ENCODE data around the gene ZFAND2B.
"Not testable (repeated sequence)": the region's sequence is repeated elsewhere in the genome, so short reads cannot be mapped to it uniquely, and the experiment has no call there.

The ZFAND2B gene

GRCh38 chr2:219176818-219177551, 29.6 kb upstream of the ZFAND2B start, which contains the start of gene CNPPD1:
Gene CNPPD1, minus strand, starts transcription at chr2:219176925. Its CDS starts 97 bp downstream, at chr2:219176828.
- peak; percentile 80 to 84 for DNase-seq

GRCh38 chr2:219177552-219178376, 28.8 kb upstream of the ZFAND2B start, which contains the start of gene RETREG2:
Gene RETREG2, plus strand, starts transcription at chr2:219178275. Its CDS starts 78 bp downstream, at chr2:219178353.
- DNase-seq, result peak; percentile 59 to 71

- peak in 1 of 2 donors; percentile 28 for DNase-seq
Measured at GRCh38 chr2:219178377-219179175, 28.0 kb upstream of the ZFAND2B start.

- no peak for DNase-seq
Measured at GRCh38 chr2:219179601-219180465, 26.7 kb upstream of the ZFAND2B start.

GRCh38 chr2:219180961-219181360, 25.6 kb upstream of the ZFAND2B start:
- DNase-seq, result no peak

GRCh38 chr2:219181531-219181930, 25.1 kb upstream of the ZFAND2B start:
- no peak for DNase-seq

GRCh38 chr2:219182331-219183150, 24.0 kb upstream of the ZFAND2B start:
- no peak for DNase-seq

- DNase-seq, result no peak
Measured at GRCh38 chr2:219183151-219183772, 23.3 kb upstream of the ZFAND2B start.

GRCh38 chr2:219184121-219184520, 22.5 kb upstream of the ZFAND2B start:
- DNase-seq, result no peak

GRCh38 chr2:219186754-219187456, 19.7 kb upstream of the ZFAND2B start:
- no peak for DNase-seq

- DNase-seq, result no peak
Measured at GRCh38 chr2:219197388-219197787, 9.2 kb upstream of the ZFAND2B start.

GRCh38 chr2:219198974-219199373, 7.6 kb upstream of the ZFAND2B start:
- no peak for DNase-seq

- no peak for DNase-seq
Measured at GRCh38 chr2:219199470-219200211, 6.9 kb upstream of the ZFAND2B start.

GRCh38 chr2:219200502-219201326, 5.9 kb upstream of the ZFAND2B start:
- DNase-seq, result not testable (repeated sequence)

GRCh38 chr2:219201331-219201730, 5.3 kb upstream of the ZFAND2B start:
- not testable (repeated sequence) for DNase-seq

- DNase-seq, result no peak
Measured at GRCh38 chr2:219204425-219205164, 2.0 kb upstream of the ZFAND2B start.

- DNase-seq, result no peak
Measured at GRCh38 chr2:219205165-219205538, 1.4 kb upstream of the ZFAND2B start.

GRCh38 chr2:219205981-219206327, 628 bp upstream of the ZFAND2B start:
- no peak for DNase-seq

Measured in stimulated activated CD4-positive, alpha-beta T cell treated with anti-CD3 and anti-CD28 coated beads, Interleukin-2, amount 100 ng/mL, for 48 hours (primary cell).